Lung (tissue), 12 donors: ENCODE results near the gene SPOPL. TPM values are rescaled to one million over a fixed set of nuclear protein-coding genes. Genes with fewer than 3 reads are reported as not detected.
A peak's percentile ranks its signal among the peaks of the same experiment; 100 is the strongest.

ENCODE experiments used
- ATAC-seq: fragments of 200-7000 bp; cut with Tn5 transposase; one replicate; pipeline ENCODE4 v1.9.1; 2020; ENCODE audit warnings: moderate number of reproducible peaks; ENCODE audit not compliant: insufficient read depth, low FRiP score
- DNase-seq, 3 donors: peaks; one replicate each; pipeline ENCODE4 v3.0.0-alpha.2; 2013 to 2017
- H3K27ac ChIP-seq, 2 donors: one replicate each; pipeline ENCODE4 v1.5.1; 2013; ENCODE audit warnings: mild to moderate bottlenecking in 2 of 2, moderate library complexity in 2 of 2, control low read depth in 1 of 2, inconsistent platforms in 1 of 2, low read depth in 1 of 2, low read length in 1 of 2
- H3K27me3 ChIP-seq, 3 donors: one replicate each; pipeline ENCODE4 v1.5.1; 2013; ENCODE audit warnings: low read length in 2 of 3; ENCODE audit not compliant: control insufficient read depth in 3 of 3, insufficient read depth in 3 of 3
- H3K36me3 ChIP-seq, 4 donors: one replicate each; pipeline ENCODE4 v1.5.1; 2013; ENCODE audit warnings: low read length in 4 of 4, mild to moderate bottlenecking in 1 of 4, moderate library complexity in 1 of 4; ENCODE audit not compliant: control insufficient read depth in 4 of 4, insufficient read depth in 4 of 4
- H3K4me1 ChIP-seq, 5 donors: one replicate each; pipeline ENCODE4 v1.5.1; 2013; ENCODE audit warnings: low read length in 5 of 5, mild to moderate bottlenecking in 2 of 5, moderate library complexity in 1 of 5; ENCODE audit not compliant: control insufficient read depth in 5 of 5, insufficient read depth in 5 of 5
- H3K4me3 ChIP-seq: one replicate; pipeline ENCODE4 v1.5.1; 2013; ENCODE audit warnings: mild to moderate bottlenecking, control low read depth, moderate library complexity
- H3K9ac ChIP-seq, 2 donors: one replicate each; pipeline ENCODE4 v1.5.1; 2013; ENCODE audit warnings: low read length in 2 of 2, control low read depth in 1 of 2; ENCODE audit not compliant: insufficient read depth in 1 of 2
- H3K9me3 ChIP-seq, 4 donors: one replicate each; pipeline ENCODE4 v1.5.1; 2013; ENCODE audit warnings: low read length in 3 of 4, mild to moderate bottlenecking in 1 of 4, moderate library complexity in 1 of 4; ENCODE audit not compliant: control insufficient read depth in 4 of 4, insufficient read depth in 3 of 4
- WGBS, 2 donors: extraction: QIAGEN DNeasy Blood & Tissue Kit; methylation state at CpG; one replicate each; pipeline ENCODE4 v1.1.7; 2013; 5-methylcytosine and 5-hydroxymethylcytosine counted together
- polyA plus RNA-seq, 2 donors: library from polyadenylated mRNA; stranded (reverse); fragments of 200-250 nt; gene quantifications; one replicate each; pipeline ENCODE4 v1.2.1, GENCODE V29; 2013
- total RNA-seq, 2 donors: library from RNA; depleted of rRNA in 1 of 2; stranded (reverse); fragments of >200 nt in 1 of 2; gene quantifications; one replicate each; pipeline ENCODE4 v1.2.1, GENCODE V29; 2014 to 2021
- TF ChIP-seq, protein P1 (sequence below): IDR thresholded peaks from 2 replicates; pipeline ENCODE4 v1.5.1; 2012; ENCODE audit warnings: mild to moderate bottlenecking; ENCODE audit errors: control extremely low read depth, extremely low read depth
- donor health status: control.
- donor health status: control.
- donor health status: Bipolar disorder and iron deficiency.
- donor health status: healthy.
- donor health status: DM: yes; HTN: yes; CAD: no.

Gene SPOPL
- total and polyA plus RNA-seq, 4 donors, result 4.4 to 39.7 (median 18.2) TPM

DNA sequence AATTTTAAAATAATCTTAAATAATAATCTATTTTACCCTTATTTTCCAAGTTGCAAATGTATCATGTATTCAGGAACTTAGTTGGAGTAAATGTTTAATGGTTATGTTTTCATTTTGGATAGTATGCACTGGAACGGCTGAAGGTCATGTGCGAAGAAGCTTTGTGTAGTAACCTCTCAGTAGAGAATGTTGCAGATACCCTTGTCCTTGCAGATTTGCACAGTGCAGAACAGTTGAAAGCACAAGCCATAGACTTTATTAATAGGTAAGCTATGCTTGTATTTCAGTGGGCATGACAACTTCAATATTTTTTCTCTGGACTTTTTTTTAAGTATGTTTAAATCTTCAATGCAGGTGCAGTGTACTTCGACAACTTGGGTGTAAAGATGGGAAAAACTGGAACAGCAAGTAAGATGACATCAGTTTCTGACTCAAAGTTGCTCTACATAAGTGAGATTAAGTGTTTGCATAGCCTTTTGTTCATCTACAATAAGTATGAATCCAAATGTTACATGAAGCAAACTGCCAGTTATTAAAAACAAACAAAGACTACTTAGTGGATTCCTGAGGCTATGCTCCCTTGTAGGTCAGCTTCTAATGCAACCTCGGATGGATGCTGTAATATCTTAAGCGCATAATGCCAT lies 63.1 kb downstream of the SPOPL start:
- Histone ChIP-seq H3K4me3 (no peak overlapping the region), H3K27me3 (no peaks in the 10 kb centered on the region), H3K9me3 (no peaks in the 10 kb centered on the region), H3K27ac (no peak overlapping the region), H3K36me3 (peaks cover 2 to 23% (median 9%) of the 10 kb centered on the region in 4 donors), H3K9ac (no peak overlapping the region), H3K4me1 (peaks cover 0 to 5% (median 0%) of the 10 kb centered on the region in 5 donors)
- TF ChIP-seq, protein P1, sequence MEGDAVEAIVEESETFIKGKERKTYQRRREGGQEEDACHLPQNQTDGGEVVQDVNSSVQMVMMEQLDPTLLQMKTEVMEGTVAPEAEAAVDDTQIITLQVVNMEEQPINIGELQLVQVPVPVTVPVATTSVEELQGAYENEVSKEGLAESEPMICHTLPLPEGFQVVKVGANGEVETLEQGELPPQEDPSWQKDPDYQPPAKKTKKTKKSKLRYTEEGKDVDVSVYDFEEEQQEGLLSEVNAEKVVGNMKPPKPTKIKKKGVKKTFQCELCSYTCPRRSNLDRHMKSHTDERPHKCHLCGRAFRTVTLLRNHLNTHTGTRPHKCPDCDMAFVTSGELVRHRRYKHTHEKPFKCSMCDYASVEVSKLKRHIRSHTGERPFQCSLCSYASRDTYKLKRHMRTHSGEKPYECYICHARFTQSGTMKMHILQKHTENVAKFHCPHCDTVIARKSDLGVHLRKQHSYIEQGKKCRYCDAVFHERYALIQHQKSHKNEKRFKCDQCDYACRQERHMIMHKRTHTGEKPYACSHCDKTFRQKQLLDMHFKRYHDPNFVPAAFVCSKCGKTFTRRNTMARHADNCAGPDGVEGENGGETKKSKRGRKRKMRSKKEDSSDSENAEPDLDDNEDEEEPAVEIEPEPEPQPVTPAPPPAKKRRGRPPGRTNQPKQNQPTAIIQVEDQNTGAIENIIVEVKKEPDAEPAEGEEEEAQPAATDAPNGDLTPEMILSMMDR, result no peak
- 78% methylated on average over 5 of the region's 5 CpGs for WGBS, 2 donors
- ATAC-seq (peak; percentile 62), DNase-seq (peak in 2 of 3 donors; percentile 44 to 65)

DNA sequence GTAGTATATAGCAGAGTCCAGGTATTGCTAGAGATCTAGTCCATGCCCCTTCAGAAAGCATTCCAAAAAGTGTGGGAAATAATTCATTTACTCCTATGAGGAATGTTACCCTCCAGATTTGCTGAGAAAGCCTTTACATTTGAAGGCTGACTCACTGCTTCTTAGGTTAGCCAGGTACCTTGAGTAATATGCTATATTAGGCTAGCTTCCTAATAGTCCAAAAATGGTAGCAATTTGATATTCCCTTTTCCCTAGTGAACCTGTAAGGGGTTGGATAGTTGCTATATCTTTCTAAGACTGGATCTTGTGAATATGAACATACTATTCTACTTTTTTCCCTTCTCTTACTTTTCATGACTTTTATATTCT lies 63.6 kb downstream of the SPOPL start:
- DNase-seq, result no peak
- Histone ChIP-seq H3K9me3 (no peaks in the 10 kb centered on the region), H3K9ac (no peak overlapping the region), H3K4me3 (no peak overlapping the region), H3K27ac (no peak overlapping the region), H3K27me3 (no peaks in the 10 kb centered on the region), H3K36me3 (peaks cover 2 to 26% (median 9%) of the 10 kb centered on the region in 4 donors), H3K4me1 (peaks cover 0 to 3% (median 0%) of the 10 kb centered on the region in 5 donors)
- ATAC-seq, result peak; percentile 27
- TF ChIP-seq, protein P1, result no peak

DNA sequence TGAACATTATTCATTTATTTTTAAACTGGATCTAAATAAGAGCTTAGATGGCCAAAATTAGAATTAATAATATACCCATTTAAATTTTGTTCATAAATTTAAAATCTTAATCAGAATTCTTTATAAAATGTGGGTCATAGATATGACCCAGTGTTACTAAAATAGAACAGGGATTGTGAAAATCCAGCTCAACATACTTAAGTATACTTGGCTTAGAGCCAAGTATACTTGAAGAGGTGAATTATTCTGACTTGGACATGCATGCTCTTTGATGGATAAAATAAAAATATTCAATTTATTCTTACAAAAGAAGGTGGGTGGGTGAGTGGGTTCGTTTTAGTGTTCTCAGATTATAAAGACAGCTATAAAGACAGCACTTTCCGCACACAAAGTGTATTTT lies 70.7 kb downstream of the SPOPL start:
- TF ChIP-seq, protein P1, result no peak
- H3K27ac ChIP-seq, result no peak overlapping the region
- peaks cover 0 to 4% (median 0%) of the 10 kb centered on the region in 5 donors for H3K4me1 ChIP-seq
- H3K9ac ChIP-seq, result no peak overlapping the region
- no peaks in the 10 kb centered on the region for H3K9me3 ChIP-seq
- DNase-seq (peak in 2 of 3 donors; percentile 14 to 47), ATAC-seq (no peak)
- H3K27me3 ChIP-seq, result no peaks in the 10 kb centered on the region
- WGBS, 2 donors, result 66 to 90% methylated on average over 2 of the region's 2 CpGs
- no peak overlapping the region for H3K4me3 ChIP-seq
- H3K36me3 ChIP-seq, result peaks cover 4 to 18% (median 9%) of the 10 kb centered on the region in 4 donors

DNA sequence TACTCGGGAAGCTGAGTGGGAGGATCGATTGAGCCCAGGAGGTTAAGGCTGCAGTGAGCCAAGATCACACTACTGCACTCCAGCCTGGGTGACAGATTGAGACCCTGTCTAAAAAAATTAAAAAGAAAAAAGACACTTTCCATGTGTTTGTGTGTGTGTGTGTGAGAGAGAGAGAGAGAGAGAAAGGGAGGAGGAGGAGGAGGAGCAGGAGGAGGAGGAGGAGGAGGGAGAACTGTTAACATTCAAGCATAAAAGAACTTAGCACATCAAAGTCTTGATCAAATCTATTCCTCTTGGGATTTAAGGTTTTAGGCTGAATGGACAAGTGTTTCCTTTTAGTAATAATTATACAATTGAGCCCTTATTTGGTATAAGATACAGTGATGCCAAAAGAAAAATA lies 75.5 kb downstream of the SPOPL start:
- ATAC-seq, result no peak
- H3K36me3 ChIP-seq, result peaks cover 2 to 7% (median 5%) of the 10 kb centered on the region in 4 donors

More for the DNA sequence above, 75.5 kb downstream of the SPOPL start:
- Histone ChIP-seq H3K9me3 (no peaks in the 10 kb centered on the region), H3K27me3 (no peaks in the 10 kb centered on the region), H3K4me1 (peaks cover 0 to under 1% (median 0%) of the 10 kb centered on the region in 5 donors), H3K27ac (no peak overlapping the region), H3K4me3 (no peak overlapping the region), H3K9ac (no peak overlapping the region)
- 96 to 98% methylated on average over 2 of the region's 2 CpGs for WGBS, 2 donors
- DNase-seq, result no peak
- TF ChIP-seq, protein P1, result no peak
